DMS 273 (cell line): ENCODE data around the gene RXRG.
A peak's percentile ranks its signal among the peaks of the same experiment; 100 is the strongest.

ENCODE experiments used
- DNase-seq: peaks from one replicate; lab custom pipeline; 2025; ENCODE audit not compliant: unreplicated experiment; lab: John Stamatoyannopoulos, UW

RXRG gene

DNA sequence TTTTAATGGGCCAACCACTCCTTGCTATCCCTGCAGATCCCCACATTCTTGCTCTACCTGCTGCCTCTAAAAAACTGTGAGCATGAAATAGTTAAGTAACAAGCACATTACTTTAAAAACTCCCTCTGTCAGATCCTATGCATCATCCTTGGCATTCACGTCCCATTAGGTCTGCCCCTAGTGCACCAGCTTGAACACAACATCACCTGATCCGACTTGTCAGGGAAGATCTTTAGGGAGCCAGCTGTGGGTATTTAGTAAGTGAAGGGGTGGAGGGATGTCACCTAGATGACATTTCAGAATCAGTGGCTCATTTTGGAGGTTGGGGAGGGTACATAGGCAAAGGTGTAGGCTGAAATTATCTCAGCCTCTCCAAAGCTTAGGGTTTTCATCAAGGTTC lies 33.5 kb downstream of the RXRG start:
- DNase-seq = peak; percentile 16

DNA sequence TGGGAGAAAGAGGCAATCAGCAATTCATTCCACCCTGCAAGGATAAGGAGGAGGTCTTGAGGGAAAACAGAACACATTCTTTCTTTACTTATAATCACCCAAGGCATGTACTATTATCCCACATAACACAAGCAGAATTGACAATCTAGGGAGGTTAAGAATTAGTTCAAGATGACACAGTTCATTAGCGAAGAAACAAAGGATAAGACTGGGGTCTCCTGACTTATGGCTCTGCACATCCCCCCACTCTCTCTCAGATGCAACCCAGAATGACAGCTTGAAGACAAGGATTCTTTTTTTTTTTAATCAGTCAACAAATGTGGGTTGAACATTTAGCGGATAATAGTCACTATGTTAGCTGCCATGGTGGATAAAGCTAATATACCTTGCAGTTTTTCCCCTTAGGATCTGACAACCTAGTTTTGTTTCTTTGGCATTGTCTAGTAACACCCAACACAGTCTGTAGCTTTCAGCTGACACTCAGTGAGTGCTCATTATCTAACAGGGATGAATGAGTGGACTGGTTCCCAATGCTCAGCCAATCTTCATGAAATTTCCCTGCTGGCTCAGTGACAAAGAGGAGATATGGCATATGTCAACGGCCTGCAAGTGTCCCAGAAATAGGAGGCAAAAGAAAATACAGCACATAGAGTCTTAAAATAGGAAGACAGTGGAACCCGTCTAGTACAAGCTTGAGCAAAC lies 35.1 kb downstream of the RXRG start:
- DNase-seq = peak; percentile 12

DNA sequence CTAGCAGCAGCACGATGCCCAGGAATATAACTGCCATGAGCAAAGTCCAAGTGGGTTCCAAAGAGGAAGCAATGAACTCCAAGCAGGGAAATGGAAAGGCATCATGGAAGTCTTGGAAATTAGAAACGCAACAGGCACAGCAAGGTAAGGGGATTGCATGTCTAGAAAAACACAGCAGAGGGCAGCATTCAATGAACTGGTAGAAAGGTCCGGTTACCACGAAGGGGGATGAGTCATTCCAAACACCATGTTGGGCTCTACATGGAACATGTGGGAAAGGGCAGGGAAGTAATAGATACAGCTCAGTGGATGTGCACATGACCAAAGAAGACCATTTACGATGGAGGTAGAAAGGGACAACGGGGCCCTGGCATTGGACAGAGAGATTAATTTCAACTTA lies 36.4 kb downstream of the RXRG start:
- DNase-seq = peak; percentile 89

DNA sequence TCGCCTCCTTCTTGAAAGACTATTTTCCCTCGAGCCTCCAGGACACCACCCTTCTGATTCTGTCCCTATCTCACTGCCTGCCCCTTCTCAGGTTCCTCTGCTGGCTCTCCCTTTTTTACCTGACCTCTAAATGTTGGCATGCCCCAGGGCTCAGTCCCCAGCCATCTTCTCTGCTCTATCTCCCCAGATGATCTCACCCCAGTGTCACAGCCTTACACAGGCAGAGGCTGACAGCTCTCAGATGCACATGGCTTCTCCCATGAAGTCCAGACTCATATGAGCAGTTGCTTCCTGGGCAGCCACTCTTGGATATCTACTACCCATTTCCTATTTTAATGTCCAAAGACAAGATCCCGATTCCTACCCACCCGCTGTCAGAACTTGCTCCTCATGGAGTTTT lies 37.5 kb downstream of the RXRG start:
- DNase-seq = no peak

DNA sequence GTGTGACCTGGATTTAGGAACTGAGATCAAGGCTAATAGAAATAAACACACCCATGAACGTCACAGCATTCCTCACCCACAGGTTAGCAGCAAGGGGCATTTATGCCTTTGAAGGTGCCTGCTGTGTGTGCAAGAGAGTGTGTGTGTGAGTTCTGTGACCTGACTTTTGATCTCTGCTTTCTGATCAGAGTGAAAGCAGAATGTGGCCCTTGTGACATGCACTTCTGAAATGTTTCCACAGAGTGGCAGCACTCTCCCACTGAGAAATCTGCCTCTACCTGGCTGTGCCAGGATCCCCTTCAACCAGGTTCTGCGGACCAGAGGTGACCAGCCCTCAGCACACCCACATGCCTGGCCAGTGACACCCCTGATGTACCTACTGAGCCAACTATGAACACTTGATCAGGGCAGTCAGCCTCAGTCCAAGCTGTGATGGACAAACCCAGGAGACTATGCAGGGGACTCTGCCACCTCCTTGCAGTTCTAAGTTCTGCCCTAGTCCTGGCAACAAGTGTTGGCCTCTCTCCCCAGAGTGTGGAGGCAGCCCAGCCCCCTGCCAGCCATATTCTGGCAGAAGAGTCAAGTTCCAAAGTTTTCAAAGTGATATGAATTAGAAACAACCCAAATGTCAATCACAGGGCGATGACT lies 41.0 kb downstream of the RXRG start:
- peak; percentile 68 for DNase-seq

DNA sequence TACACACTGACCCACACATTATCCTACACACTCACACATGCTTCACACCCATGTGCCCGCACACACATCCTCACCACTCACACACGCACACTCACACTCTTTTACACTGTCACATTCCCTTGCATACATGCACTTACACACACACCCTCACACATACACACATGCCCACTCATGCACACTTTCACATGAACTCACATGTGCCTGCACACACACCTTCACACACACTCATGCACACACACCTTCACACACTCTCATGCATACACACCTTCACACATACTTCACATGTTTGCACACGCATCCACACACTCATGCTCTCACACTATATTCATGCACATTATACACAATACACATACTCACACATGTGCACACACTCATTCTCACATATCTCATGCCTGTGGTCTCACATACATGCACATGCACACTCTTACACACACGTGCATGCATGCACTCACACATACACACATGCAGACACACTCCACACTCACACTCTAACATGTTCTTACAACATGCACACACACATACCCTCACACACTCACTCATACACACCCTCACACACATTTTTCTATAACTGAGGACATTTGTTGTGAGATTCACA lies 42.3 kb downstream of the RXRG start:
- no peak for DNase-seq

DNA sequence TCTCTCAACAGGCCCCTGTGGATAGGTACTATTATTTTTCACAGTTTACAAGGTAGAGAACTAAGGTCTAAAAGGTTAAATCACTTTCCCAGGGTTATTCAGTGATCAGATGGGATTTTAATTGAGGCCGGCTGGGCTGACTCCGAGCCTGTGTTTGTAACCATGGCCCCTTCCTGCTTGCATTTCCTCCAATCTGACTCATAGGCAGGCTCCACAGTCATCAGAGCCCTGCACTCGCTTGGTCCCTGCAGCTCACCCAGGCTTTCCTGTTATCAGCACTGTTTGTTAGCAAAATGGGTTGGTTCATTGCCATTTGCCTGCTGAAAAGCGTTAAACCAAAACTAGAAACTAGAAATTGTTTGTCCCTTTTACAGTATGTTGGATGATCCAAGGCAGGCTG lies 47.0 kb downstream of the RXRG start:
- peak; percentile 6 for DNase-seq

DNA sequence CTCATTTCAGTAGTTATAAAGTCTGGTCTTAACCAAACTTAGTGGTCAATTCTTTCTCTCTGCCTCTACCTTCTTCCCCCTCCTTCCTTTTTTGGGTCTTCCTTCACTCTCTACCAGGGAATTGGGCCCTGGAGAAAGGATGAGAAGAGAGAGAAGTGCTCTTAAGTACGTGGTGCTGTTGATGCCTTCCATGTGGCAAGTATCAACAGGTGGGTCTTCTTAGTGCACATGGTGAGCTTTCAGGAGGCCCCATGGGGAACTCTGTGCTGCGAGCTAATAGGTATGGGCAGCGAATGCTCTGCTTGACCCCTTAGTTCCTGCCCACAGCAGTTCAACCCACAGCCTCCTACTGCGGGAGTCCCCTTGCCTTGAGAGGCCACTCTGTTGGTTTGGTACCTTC lies 49.0 kb downstream of the RXRG start:
- peak; percentile 56 for DNase-seq

DNA sequence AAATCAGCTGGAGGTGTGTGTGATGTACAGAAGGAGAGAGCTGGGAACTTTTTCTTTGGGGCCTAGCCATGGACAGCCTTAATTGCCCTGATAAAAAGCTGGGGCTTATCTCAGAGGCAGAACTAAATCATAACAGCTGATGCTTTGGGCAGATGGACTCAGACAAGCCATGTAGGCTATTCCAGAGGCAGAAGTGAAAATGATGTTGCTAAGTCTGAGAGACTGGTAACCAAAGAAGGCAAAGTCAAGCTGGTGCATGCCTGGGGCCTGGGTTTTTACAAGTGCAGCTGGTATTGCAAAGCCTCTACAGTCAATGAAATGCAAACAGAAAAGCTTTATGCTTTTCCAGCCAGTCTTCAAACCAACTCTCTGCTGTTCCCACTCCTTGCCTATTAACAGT lies 49.4 kb downstream of the RXRG start:
- peak; percentile 95 for DNase-seq

DNA sequence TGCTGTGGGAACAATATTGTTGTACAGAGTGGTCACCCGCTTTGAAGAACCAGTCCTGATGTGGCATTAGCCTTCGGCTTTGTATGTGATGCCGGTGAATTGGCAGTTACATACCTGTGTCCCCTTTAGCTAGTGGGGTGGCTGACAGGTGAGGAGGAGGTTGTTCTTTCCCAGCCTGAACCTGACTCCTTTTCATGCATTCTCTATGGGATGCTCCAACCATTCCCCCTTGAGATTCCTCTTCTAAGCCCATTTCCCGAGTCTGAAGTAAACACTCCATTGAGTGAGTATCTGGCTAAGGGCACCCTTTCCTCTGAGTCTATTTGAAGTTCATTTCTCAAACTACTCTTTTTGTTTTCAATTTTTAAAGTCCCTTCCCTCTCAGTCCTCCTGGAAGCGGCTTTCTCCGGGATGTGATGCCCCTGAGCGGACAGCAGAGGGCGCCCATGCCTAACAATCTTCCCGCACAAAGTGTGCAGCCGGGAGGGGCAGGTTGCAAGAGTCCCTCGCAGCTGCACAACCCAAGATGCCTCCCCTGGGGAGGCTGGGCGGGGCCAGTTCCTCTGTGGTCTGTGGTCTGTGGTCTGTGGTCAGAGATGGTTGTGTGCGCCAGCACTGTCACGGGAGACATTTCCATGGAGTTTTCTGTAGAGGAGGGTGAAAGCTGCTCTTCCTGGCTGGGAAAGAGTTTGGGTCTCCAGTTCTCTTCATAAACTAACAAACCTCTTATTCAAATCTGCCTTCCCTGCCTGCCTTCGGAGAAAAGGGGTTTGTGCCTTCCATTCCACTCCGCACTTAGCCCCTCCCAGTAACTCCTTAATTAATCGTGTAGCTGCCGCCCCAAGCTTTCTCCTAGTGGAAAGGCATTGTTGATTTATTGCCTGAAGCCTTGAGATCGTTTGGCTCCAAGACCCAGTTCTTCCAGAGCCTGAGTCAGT lies 52.0 kb downstream of the RXRG start:
- DNase-seq = peak; percentile 91

DNA sequence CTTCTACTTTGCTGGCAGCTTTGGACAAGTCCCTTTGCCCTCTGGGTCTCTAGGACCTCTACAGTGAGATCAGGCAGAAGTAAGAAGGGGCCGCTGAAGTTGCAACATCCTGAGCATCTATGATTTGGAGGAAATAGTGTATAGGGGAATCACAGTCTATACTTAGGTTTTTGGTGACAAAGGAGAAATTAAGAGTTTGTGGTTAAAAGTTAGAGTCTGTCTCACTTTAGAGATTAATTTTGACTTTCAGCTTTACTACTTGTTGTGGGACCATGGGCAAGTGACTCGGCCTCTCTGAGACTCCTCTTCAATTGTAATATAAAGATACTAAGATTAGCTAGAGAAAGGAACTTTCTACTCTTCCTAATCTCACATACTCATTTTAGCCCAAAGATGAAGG lies 55.3 kb downstream of the RXRG start:
- no peak for DNase-seq

DNA sequence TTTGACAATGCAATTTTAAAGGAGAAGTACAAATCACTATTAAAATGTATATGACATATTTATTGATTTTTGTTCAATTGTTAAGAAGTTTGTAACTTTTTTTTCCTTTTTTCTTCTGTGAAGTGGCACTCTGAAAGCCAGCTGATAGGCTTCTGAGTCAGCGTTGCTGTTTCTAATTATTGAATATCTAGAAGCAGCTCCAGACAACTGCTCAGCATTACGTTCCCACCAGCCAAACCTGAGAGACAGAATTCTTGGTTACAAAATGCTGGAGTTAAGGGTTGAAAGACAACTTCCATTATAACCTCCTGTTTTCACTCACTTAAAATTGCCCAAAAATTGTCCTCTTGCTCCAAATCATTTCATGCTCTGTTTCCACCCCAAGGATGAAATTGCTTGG lies 57.0 kb downstream of the RXRG start:
- no peak for DNase-seq

DNA sequence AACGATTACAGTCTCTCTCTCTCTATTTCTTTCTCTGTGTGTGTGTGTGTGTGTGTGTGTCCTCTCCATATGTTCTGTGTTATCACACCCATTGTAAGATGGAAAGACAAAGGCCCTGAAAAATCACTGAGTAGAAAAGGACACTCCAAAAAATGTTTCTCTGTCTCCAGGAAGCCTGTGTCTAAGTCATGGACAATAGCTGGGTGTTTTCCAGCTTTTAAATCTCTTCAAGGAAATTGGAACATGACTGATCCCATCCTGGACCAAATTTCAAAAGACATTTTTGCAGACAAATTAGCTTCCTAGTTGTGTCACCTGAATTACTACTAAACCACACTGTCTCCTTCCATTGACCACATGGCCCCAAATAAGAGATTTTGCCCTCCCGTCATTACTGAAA lies 57.4 kb downstream of the RXRG start:
- DNase-seq = no peak

DNA sequence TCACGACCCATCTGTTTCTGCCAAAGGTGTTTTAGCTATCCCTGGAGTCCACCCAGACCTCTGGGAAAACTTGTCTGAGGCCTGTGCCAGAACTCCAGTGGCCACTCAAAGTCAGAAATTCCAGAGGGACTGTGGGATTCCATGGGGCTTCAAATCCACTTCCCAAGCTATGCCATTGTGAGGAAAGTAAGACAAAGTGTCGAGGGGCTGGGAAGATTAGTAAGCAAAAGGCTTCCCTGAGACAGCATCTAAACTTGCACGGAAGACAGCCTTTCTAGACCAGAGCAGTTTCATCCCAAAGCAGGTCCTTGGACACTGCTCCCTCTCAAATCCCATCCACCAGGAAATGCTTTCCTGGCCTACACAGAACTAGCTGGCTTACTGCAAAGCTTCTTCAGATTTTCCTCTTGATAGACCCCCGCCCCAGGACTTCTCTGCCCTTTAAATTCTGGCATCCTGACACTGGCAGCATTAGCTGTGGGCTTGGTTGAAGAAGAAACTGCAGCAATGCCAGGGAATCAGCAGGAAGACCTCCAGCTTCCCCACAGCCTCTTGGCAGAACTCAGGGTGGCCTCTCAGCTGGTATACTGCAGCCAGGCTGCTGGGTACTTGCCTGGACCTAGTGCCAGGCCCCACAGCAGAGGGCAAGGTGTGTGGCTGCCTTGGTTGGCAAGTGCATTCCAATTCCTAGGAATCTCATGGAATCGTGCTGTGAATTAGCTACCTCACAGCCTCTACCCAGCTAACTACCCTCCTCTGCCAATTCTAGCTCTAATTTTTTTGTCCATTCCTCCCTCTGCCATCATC lies 61.1 kb downstream of the RXRG start:
- DNase-seq = no peak

DNA sequence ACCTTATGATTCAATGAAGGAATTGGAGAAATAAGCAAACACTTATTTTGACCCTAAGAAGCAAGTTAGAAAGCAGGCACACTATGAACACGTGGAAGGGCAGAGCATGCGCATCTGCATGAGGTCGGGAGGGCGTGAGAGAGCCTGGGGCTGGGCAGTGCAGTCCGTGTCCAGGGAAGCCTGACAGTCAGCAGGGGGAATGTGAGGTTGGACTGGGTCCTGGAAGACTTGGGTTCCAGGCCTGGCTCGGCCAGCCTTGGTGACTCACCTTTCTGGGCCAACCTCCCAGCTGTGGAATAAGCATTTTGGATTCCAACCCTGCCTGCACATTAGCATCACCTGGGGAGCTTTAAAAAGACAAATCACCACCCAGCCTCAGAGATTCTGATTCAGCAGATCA lies 61.9 kb downstream of the RXRG start:
- DNase-seq = no peak

DNA sequence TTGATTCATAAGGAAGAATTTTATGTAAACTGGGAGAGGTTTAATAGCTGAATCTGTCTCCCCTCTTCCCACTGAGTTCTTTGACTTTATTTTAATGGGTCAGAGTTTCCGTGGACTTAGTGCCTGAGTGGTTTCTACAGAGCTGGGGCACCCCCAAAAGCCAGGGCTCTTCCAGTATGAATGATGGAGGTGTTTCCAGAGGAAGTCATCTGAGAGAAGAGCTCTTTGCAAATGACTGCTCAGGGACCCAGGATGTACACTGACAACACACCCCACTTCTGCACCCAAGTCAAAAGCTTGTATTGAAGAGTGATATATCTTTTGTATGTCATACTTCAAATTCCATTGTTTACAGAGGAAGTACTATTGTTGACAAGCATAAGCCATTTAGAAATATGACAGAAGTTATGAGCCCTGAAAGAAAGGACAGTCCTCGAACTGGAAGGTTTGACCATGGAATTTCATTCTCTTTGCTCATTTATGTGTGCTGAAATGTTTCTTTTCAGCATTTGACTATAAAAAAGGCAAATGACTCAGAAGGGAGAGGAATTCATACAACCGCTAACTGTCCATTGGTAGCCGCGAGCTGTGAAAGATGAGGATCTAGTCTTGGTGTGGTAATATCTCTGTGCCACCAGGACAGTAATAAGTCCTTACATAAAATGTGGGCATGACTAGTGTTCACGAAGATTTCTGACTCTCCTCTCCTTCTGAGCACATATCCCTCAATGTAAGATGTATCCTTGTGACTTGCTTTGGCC lies 63.0 kb downstream of the RXRG start:
- no peak for DNase-seq

DNA sequence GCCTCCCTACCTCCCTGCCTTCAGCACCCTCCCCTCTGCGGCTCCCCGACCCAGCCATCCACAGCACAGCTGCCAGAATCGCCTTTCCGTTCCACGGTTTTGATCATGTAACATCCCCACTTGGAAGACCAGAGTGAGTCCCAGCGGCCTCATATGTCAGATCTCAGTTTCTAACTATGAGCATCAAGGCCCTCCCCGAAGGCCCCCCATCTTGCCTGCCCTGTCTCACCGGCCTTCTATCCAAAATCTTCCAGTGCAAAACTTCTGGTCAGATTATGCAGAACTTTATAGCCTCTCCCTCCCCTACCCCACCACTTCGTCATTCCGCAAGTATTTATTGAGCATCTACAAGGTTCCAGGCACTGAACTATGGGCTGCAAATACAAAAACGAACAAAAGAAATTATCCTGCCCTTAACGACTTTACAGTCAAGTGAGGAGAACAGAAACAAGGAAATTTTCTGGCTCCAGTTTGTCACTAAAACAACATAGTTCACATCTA lies 68.1 kb downstream of the RXRG start:
- no peak for DNase-seq

DNA sequence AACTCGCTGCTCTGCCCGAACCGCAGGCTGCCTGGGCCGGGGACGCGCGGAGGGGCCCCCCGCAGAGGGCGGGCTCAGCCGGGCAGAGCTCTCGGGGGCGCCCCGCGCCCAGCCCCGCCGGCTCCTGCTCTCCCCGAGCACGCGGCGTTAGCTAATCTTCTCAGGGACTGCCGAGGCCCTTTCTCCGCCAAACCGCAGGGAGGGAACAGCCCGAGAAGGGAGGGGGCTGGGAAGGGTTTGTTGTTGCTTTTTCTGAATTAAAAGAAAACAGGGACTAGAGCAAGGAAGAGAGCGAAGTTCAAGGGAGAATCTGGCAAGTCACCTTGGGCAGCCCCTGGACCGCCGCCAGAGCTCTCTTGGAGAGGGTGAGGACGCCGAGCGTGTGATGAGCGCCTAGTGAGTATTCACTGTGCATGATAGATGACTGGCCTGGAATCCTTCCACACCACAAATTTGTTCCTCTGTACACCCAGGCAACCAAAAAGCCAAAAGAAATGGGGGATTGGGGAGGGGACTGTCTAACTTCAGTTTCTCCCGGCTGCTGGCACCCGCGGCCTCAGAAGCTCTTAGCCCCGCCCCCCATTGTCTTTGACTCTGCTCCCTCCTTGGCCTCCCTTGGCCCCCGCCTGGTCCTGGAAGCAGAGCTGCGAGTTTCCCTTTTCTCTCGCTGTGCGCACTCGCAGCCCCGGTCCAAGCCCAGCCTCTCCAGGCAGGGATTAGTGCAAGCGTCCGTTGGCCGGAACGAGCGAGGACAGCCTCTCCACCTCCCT lies 68.7 kb downstream of the RXRG start:
- DNase-seq = peak; percentile 71

DNA sequence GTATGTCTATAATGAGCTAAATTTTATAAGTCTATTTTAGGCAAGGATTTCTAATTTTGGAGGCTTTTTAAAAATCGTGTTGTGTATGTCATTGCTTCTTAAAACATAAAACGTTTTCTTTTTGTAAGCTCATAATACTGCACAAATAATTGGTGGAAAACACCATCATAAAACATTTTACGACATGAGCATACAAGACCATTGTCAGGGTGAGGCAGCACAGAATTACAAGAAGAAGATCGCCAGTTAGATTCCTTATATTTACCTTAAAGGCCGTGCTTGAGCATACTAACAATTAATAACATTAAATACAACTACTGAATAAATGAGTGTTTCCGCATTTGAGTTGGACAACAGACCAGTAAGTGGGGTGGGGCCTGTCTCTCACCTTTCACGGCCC lies 69.3 kb downstream of the RXRG start:
- no peak for DNase-seq
